Lung microvascular endothelial cell (primary cell): ENCODE results near the gene FAM184B. TPM values are rescaled to one million over a fixed set of nuclear protein-coding genes. Genes with fewer than 3 reads are reported as not detected.

ENCODE experiments used
- DNase-seq, 2 donors: peaks; one replicate each; pipeline versions ENCODE4 v3.0.0 to v3.0.0-alpha.2; 2010; ENCODE audit warnings: low read depth in 2 of 2
- total RNA-seq: library from RNA; depleted of rRNA; stranded (reverse); fragments of >200 nt; gene quantifications from 2 replicates; pipeline ENCODE4 v1.2.1, GENCODE V29; 2014

The FAM184B gene
- total RNA-seq, 1 donor from 2014 or later: not detected

GRCh38 chr4:17583941-17584340 lies 197.5 kb downstream of the FAM184B start:
- DNase-seq: no peak

DNA sequence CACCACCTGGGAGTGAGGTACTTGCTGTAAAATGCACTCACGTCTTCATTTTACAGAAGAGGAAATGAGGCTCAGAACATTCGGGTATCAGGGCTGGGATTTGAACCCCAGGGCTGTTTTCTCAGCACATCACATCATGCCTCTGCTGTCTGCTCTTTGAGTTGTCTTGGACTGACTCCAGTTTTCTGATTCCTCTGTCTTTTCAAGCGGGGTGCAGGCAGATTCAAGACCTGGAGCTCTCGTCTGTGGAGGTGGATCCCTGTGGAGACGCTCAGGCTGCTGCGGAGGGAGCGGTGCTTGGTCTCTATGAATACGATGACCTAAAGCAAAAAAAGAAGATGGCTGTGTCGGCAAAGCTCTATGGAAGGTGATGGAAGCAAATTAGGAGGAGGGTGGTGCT lies 198.1 kb downstream of the FAM184B start:
- DNase-seq: no peak

- peak; percentile 70 to 84 for DNase-seq
Observed at GRCh38 chr4:17580969-17581368, 200.5 kb downstream of the FAM184B start.

Other genes starting within 250 kb of the FAM184B start
- gene LAP3, start 204.4 kb downstream of the FAM184B start, total RNA-seq: 117 and 174 TPM in 2 replicates
- 13.7 and 23.2 TPM in 2 replicates for gene MED28, start 167.0 kb downstream of the FAM184B start, total RNA-seq
- 13.3 and 19.0 TPM in 2 replicates for gene DCAF16, start 29.1 kb upstream of the FAM184B start, total RNA-seq
- 4.0 and 14.8 TPM in 2 replicates for gene NCAPG, start 29.4 kb upstream of the FAM184B start, total RNA-seq
- gene LCORL, start 240.1 kb upstream of the FAM184B start, total RNA-seq: 11.8 and 16.9 TPM in 2 replicates